8988T (cell line): ENCODE results near the gene WWP2.
"Not testable (repeated sequence)": the region's sequence is repeated elsewhere in the genome, so short reads cannot be mapped to it uniquely, and the experiment has no call there.

Experiments used
- DNase-seq: peaks from one replicate; pipeline ENCODE4 v3.0.0; 2011

The WWP2 gene

GRCh38 chr16:69761983-69762813 lies at the start of gene WWP2:
TSS of gene WWP2 (plus strand) at chr16:69762332. CDS start at chr16:69787011, 24,679 bp downstream.
- DNase-seq: peak; percentile 88

GRCh38 chr16:69712914-69713581 lies 49.1 kb upstream of the WWP2 start:
- no peak for DNase-seq

- no peak for DNase-seq
These were observed 45.1 kb upstream of the WWP2 start for GRCh38 chr16:69717066-69717465.

GRCh38 chr16:69718111-69718764 lies 43.9 kb upstream of the WWP2 start:
- DNase-seq: no peak

GRCh38 chr16:69720822-69721430 lies 41.2 kb upstream of the WWP2 start:
- DNase-seq: no peak

- no peak for DNase-seq
These were observed 40.6 kb upstream of the WWP2 start for GRCh38 chr16:69721441-69721957.

GRCh38 chr16:69724414-69724873 lies 37.7 kb upstream of the WWP2 start:
- DNase-seq: no peak

- DNase-seq: no peak
These were observed 37.1 kb upstream of the WWP2 start for GRCh38 chr16:69724981-69725479.

- DNase-seq: no peak
These were observed 36.4 kb upstream of the WWP2 start for GRCh38 chr16:69725480-69726312.

GRCh38 chr16:69726313-69727060 lies 35.6 kb upstream of the WWP2 start, which contains the start of gene NQO1:
TSS of gene NQO1 (minus strand) at chr16:69726560. CDS start at chr16:69726439, 121 bp downstream.
- DNase-seq: peak; percentile 73

- no peak for DNase-seq
These were observed 34.2 kb upstream of the WWP2 start for GRCh38 chr16:69727916-69728270.

GRCh38 chr16:69729030-69729429 lies 33.1 kb upstream of the WWP2 start:
- DNase-seq: not testable (repeated sequence)

GRCh38 chr16:69731280-69731679 lies 30.9 kb upstream of the WWP2 start:
- DNase-seq: not testable (repeated sequence)

- DNase-seq: no peak
These were observed 30.0 kb upstream of the WWP2 start for GRCh38 chr16:69732101-69732500.

GRCh38 chr16:69741519-69741918 lies 20.6 kb upstream of the WWP2 start:
- DNase-seq: no peak

- DNase-seq: no peak
These were observed 19.9 kb upstream of the WWP2 start for GRCh38 chr16:69741951-69742904.

- DNase-seq: no peak
These were observed 17.5 kb upstream of the WWP2 start for GRCh38 chr16:69744363-69745231.

GRCh38 chr16:69745232-69745612 lies 16.9 kb upstream of the WWP2 start:
- no peak for DNase-seq

GRCh38 chr16:69745959-69746358 lies 16.2 kb upstream of the WWP2 start:
- no peak for DNase-seq
